ENCODE data around the gene RTBDN. TPM values are rescaled to one million over a fixed set of nuclear protein-coding genes. Genes with fewer than 3 reads are reported as not detected.

The RTBDN gene
- total RNA-seq, 1 donor from 2014 or later: not detected

DNA sequence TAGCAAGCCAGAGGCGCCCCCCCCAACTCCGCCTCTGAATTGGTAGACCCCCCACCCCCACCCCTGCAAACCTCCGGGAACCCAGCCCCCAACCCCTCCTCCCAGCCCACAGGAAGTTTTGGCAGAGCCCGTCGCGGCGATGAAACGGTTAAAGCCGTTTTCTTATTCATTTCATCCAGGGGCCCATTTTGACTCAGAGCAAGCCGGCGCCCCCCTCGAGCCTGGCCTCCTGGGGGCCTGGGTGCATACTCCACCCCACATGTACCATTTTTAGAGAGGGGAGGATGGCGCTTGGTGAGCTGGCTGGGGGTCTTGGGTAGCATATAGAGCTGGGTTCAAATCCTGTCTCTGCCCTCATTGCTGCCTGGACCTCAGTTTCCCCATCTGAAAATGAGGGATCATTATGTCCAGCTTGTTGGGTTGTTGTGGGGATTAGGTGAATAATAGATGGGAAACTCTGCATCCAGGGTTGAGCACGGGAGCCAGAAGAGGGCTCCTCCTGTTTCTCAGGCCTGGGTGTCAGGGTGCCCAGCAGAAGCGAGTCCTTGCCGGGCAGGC, 51.0 kb downstream of the RTBDN start:
- no peak overlapping the region for H3K27ac Mint-ChIP-seq (ENCODE audit: unreplicated experiment)
- no peaks in the 10 kb centered on the region for H3K36me3 Mint-ChIP-seq (ENCODE audit: low read depth)
- H3K27me3 Mint-ChIP-seq (ENCODE audit: low read depth): peaks cover 9% of the 10 kb centered on the region
- H3K4me3 Mint-ChIP-seq: peak overlapping the region; percentile 81
- no peaks in the 10 kb centered on the region for H3K9me3 Mint-ChIP-seq
- DNase-seq (ENCODE audit: low read depth, low spot score): no peak
- TF ChIP-seq, protein P1, sequence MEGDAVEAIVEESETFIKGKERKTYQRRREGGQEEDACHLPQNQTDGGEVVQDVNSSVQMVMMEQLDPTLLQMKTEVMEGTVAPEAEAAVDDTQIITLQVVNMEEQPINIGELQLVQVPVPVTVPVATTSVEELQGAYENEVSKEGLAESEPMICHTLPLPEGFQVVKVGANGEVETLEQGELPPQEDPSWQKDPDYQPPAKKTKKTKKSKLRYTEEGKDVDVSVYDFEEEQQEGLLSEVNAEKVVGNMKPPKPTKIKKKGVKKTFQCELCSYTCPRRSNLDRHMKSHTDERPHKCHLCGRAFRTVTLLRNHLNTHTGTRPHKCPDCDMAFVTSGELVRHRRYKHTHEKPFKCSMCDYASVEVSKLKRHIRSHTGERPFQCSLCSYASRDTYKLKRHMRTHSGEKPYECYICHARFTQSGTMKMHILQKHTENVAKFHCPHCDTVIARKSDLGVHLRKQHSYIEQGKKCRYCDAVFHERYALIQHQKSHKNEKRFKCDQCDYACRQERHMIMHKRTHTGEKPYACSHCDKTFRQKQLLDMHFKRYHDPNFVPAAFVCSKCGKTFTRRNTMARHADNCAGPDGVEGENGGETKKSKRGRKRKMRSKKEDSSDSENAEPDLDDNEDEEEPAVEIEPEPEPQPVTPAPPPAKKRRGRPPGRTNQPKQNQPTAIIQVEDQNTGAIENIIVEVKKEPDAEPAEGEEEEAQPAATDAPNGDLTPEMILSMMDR (conservative IDR thresholded peaks at IDR 0.05): no peak
- peaks cover 25% of the 10 kb centered on the region for H3K4me1 Mint-ChIP-seq

DNA sequence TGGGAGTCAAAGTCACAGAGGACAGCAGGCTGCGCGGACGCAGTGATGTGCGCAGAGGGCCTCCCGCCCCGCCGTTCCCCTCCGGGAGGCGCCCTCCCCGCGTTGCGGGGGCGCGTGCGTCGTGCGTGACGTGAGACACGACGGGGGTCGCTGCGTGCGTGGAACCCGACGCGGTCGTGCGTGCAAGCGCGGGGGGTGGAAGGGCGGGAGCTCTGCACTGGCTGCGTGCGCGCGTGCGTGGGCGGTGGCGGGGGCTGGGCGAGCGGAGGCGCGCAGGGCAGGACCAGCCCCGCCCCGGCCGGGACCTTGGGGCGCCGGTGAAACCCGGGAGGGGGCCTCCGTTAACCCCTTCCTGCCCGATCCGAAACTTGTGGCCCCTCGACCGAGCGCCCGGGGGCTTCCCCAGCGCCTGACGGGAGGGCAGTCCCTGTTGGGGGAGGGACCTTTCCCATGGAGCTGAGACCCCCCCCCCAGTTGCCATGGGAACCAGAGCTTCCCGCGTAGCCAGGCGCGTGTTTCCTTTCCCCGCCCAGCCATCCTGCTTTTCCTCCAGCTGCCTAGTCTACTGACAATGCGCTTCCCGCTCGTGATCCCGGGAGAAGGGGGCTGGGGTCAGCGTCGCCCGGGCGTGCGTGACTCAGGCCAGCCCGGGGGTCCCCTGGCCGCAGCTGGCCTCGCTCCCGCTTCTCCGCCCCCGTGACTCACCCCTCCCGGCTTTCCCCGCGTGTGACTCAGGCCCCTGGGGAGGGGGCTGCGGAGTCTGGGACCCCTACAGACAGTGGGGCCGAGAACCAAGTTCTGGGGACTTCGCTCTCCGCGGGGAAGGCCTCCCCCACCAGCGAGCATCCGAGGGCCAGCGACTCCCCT, 51.7 kb downstream of the RTBDN start:
- Mint-ChIP-seq H3K9me3 (no peaks in the 10 kb centered on the region), H3K4me3 (peak overlapping the region; percentile 90), H3K27me3 (ENCODE audit: low read depth) (peaks cover 9% of the 10 kb centered on the region), H3K27ac (ENCODE audit: unreplicated experiment) (peak overlapping the region; percentile 93), H3K4me1 (peaks cover 25% of the 10 kb centered on the region), H3K36me3 (ENCODE audit: low read depth) (no peaks in the 10 kb centered on the region)
- DNase-seq (ENCODE audit: low read depth, low spot score): peak; percentile 62
- TF ChIP-seq, protein P1 (conservative IDR thresholded peaks at IDR 0.05): no peak

DNA sequence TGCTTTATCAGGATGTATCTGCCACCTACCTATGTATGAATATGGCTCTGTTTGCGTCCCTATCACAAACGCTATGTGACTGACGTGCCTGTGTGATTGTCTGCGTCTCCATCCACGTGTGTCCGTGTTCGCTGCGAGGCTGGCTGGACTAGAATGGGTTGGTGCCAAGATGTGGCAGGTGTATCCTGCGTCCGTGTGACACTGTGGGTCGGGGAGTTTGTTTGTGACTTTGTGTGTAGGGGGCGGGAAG, 52.3 kb downstream of the RTBDN start:
- TF ChIP-seq, protein P1 (conservative IDR thresholded peaks at IDR 0.05): no peak
- Mint-ChIP-seq H3K9me3 (no peaks in the 10 kb centered on the region), H3K4me1 (peaks cover 30% of the 10 kb centered on the region), H3K36me3 (ENCODE audit: low read depth) (no peaks in the 10 kb centered on the region), H3K4me3 (peak overlapping the region; percentile 90), H3K27me3 (ENCODE audit: low read depth) (peaks cover 9% of the 10 kb centered on the region), H3K27ac (ENCODE audit: unreplicated experiment) (peak overlapping the region; percentile 93)
- no peak for DNase-seq (ENCODE audit: low read depth, low spot score)

DNA sequence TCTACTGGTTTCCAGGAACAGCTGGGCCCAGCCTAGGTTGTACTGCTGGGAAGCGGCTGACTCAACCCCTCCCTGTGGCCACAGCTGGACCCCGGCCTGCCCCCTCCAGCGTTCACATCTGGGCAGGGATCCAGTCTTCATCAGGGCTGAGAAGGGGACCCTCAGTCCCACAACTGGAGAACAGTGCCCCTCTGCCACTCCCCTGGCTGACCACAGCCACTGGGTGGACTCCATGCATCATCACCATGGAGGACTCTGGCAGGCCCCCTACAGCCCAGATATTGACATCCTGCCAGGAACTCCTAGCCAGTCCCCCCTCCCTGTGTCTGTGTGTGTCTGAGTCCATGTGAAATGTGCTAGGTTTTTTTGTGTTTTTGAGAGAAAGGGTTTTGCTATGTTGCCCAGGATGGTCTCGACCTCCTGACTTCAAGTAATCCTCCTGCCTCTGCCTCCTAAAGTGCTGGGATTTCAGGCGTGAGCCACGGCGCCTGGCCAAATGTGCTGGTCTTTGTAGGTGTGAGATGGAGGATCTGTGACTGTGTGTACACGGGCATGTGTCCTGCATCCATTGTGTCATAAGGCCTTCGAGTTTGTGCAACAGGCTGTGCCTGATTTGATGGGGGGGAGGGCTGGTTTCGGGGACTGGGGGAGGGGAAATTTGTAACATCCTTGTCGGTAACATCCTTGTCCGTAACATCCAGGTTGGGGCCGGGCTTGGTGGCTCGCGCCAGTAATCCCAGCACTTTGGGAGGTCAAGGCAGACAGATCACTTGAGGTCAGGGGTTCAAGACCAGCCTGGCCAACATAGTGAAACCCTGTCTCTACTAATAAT, 55.0 kb downstream of the RTBDN start:
- Mint-ChIP-seq H3K36me3 (ENCODE audit: low read depth) (no peaks in the 10 kb centered on the region), H3K4me3 (peak overlapping the region; percentile 84), H3K4me1 (peaks cover 33% of the 10 kb centered on the region), H3K27me3 (ENCODE audit: low read depth) (peaks cover 9% of the 10 kb centered on the region), H3K27ac (ENCODE audit: unreplicated experiment) (peak overlapping the region; percentile 27), H3K9me3 (no peaks in the 10 kb centered on the region)
- DNase-seq (ENCODE audit: low read depth, low spot score): peak; percentile 36
- TF ChIP-seq, protein P1 (conservative IDR thresholded peaks at IDR 0.05): no peak

DNA sequence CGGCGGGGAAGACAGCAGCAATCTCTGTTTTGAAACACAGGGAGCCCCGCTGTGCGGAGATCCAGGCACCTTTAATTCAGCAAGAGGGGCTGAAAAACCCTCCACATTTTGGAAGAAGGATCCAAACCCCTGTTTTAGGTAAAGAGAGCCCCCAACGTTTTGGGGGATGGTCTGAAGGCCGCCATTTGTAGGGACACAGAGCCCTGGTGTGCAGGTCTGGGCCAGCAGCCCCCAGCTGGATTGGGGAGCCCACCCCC, 55.5 kb downstream of the RTBDN start:
- Mint-ChIP-seq H3K27ac (ENCODE audit: unreplicated experiment) (peak overlapping the region; percentile 82), H3K27me3 (ENCODE audit: low read depth) (peaks cover 9% of the 10 kb centered on the region), H3K36me3 (ENCODE audit: low read depth) (no peaks in the 10 kb centered on the region), H3K4me3 (peak overlapping the region; percentile 87), H3K4me1 (peaks cover 34% of the 10 kb centered on the region), H3K9me3 (no peaks in the 10 kb centered on the region)
- TF ChIP-seq, protein P1 (conservative IDR thresholded peaks at IDR 0.05): no peak
- no peak for DNase-seq (ENCODE audit: low read depth, low spot score)

Data from neural crest cell (in vitro differentiated cells).